Nephron (organoid): Measurements from ENCODE around the gene ITIH3.

Experiments
- H3K27ac Mint-ChIP-seq, 3 experiments: 2 replicates each; pipeline ENCODE4 v1.8.0; 2020; ENCODE audit warnings: mixed read lengths in 3 of 3, mild to moderate bottlenecking in 2 of 3, moderate library complexity in 1 of 3
- H3K27me3 Mint-ChIP-seq: 2 replicates; pipeline ENCODE4 v1.8.0; 2021; ENCODE audit warnings: low read depth, mild to moderate bottlenecking, moderate library complexity, mixed read lengths
- H3K36me3 Mint-ChIP-seq: 2 replicates; pipeline ENCODE4 v1.8.0; 2020; ENCODE audit warnings: low read depth, mixed read lengths
- H3K4me1 Mint-ChIP-seq: 2 replicates; pipeline ENCODE4 v1.8.0; 2020; ENCODE audit warnings: mixed read lengths
- H3K4me3 Mint-ChIP-seq, 3 experiments: 2 replicates each; pipeline ENCODE4 v1.8.0; 2020; ENCODE audit warnings: mild to moderate bottlenecking in 3 of 3, mixed read lengths in 3 of 3, moderate library complexity in 2 of 3
- H3K9me3 Mint-ChIP-seq: 2 replicates; pipeline ENCODE4 v1.8.0; 2020; ENCODE audit warnings: mixed read lengths
- TF ChIP-seq, protein P1 (sequence below), 3 experiments: fragments of 200-600 bp; sonication (generic); IDR thresholded peaks; one replicate each; pipeline ENCODE4 v1.5.0; 2021; ENCODE audit warnings: antibody characterized with exemption in 3 of 3; ENCODE audit not compliant: unreplicated experiment in 3 of 3

The ITIH3 gene

DNA sequence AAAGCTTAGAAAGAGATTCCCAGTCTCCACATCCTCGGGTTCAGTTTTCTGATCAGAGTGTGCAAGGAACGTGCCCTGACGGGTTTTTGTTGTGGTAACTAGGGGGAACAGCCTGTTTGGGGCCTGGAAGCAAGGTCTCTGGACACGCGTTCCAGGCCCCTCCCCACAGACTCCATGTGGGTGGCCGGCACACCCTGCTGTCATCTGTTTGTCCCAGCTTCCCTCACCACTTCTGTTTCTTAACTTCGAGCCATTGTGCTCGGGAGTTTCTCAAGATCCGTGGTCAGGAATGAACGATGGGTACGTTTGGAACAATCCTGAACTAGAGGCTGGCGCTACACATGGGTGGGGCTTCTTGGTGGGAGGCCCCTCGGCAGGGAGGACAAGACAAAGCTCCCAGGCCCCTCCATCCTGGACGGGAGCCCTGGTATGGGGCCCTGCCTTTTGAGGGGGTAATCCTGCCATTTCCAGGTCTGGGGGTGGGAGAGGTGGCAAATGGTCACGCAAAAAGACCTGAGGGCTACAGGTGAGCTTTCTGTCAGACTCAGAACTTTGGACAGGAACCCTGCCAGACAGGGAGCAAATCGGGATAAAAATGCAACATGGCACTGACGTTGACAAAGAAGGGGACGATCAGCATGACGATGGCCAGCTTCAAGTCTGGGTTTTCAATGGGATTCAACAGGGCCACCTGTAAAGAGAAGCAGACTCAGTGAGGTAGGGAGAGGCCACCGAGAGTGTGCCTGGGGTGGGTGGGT is 48.7 kb downstream of the ITIH3 start:
- Mint-ChIP-seq H3K4me3 (no peak overlapping the region), H3K9me3 (no peaks in the 10 kb centered on the region), H3K4me1 (peaks cover 33% of the 10 kb centered on the region), H3K36me3 (peaks cover 14% of the 10 kb centered on the region), H3K27ac (no peak overlapping the region), H3K27me3 (no peaks in the 10 kb centered on the region)
- TF ChIP-seq, protein P1, sequence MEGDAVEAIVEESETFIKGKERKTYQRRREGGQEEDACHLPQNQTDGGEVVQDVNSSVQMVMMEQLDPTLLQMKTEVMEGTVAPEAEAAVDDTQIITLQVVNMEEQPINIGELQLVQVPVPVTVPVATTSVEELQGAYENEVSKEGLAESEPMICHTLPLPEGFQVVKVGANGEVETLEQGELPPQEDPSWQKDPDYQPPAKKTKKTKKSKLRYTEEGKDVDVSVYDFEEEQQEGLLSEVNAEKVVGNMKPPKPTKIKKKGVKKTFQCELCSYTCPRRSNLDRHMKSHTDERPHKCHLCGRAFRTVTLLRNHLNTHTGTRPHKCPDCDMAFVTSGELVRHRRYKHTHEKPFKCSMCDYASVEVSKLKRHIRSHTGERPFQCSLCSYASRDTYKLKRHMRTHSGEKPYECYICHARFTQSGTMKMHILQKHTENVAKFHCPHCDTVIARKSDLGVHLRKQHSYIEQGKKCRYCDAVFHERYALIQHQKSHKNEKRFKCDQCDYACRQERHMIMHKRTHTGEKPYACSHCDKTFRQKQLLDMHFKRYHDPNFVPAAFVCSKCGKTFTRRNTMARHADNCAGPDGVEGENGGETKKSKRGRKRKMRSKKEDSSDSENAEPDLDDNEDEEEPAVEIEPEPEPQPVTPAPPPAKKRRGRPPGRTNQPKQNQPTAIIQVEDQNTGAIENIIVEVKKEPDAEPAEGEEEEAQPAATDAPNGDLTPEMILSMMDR (IDR thresholded peaks at IDR 0.05; ENCODE audit: unreplicated experiment in 3 of 3): no peak

DNA sequence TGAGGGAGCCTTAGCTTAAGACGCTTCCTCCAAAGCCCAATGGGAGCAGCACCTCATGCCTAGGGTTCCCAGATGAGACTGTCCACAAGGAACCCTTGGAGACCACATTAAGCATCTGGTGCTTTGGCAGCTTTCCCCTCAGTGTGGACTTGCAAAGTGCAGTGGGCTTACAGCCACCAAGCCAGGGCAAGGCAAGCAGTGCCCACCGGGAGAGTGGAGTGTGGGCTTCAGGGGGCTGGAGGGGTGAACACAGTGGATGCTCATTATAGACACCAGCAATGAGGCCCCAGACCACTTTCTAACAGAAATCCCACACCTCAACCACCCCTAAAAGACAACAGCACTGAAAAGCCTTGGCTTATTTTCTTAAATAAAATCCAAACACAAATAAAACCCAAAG is 49.3 kb downstream of the ITIH3 start:
- Mint-ChIP-seq H3K36me3 (peaks cover 14% of the 10 kb centered on the region), H3K9me3 (no peaks in the 10 kb centered on the region), H3K27me3 (no peaks in the 10 kb centered on the region), H3K27ac (no peak overlapping the region), H3K4me1 (peaks cover 33% of the 10 kb centered on the region), H3K4me3 (no peak overlapping the region)
- TF ChIP-seq, protein P1 (IDR thresholded peaks at IDR 0.05; ENCODE audit: unreplicated experiment in 3 of 3): no peak

DNA sequence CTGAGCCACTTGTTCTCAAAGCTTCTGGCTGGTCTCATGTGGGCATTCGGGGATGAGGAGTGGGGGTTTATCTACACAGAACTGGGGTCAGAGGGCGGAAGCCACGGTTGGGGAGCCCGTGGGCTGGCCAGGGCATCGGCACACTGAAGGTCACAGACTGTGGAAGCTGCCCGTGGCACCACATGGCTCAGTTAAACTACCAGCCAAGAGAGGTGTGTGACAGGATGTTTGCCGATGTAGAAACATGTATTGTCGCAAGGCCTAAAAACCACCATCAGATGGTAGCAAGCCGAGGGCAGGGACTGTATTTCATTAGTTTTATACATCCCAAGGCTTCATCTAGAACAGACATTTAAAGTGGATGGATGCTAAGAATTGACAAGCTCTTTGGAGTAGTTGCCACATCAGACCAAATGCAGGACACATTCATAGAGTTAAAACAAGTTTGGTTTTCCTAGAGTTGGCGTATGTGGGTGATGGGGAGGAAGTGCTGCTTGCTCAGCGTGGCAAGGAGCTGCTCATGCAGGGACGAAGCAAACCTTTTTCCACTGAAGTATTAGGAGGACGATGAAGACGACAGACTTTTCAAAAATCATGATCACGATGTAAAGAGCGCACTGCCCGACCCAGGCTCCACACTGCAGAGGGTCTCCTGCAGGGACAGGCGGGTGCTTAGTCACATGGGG is 49.8 kb downstream of the ITIH3 start:
- TF ChIP-seq, protein P1 (IDR thresholded peaks at IDR 0.05; ENCODE audit: unreplicated experiment in 3 of 3): no peak
- Mint-ChIP-seq H3K4me1 (peaks cover 33% of the 10 kb centered on the region), H3K4me3 (no peak overlapping the region), H3K27me3 (no peaks in the 10 kb centered on the region), H3K9me3 (no peaks in the 10 kb centered on the region), H3K36me3 (peaks cover 14% of the 10 kb centered on the region), H3K27ac (no peak overlapping the region)

DNA sequence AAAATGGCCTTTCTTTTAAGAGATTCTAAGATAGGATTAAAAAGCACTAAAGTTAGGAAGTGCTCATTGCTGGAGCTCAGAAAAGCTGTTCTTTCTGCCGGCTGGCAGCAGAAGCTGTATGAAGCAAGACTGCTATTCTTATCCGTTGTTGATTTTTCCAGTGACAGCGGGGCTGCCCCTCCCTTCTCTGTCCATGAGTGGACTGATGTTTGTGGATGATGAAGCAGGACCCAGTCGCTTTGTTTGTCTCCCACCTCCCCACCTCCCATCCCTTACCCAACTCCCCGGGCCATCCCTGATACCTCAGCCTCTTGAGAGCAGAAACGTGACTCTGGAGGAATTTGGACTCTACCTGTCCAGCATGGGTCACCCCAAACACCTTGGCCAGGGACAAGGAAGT is 50.6 kb downstream of the ITIH3 start:
- H3K4me3 Mint-ChIP-seq: no peak overlapping the region
- H3K27ac Mint-ChIP-seq: no peak overlapping the region
- TF ChIP-seq, protein P1 (IDR thresholded peaks at IDR 0.05; ENCODE audit: unreplicated experiment in 3 of 3): no peak
- H3K36me3 Mint-ChIP-seq: peaks cover 14% of the 10 kb centered on the region
- H3K9me3 Mint-ChIP-seq: no peaks in the 10 kb centered on the region
- H3K4me1 Mint-ChIP-seq: peaks cover 33% of the 10 kb centered on the region
- no peaks in the 10 kb centered on the region for H3K27me3 Mint-ChIP-seq

DNA sequence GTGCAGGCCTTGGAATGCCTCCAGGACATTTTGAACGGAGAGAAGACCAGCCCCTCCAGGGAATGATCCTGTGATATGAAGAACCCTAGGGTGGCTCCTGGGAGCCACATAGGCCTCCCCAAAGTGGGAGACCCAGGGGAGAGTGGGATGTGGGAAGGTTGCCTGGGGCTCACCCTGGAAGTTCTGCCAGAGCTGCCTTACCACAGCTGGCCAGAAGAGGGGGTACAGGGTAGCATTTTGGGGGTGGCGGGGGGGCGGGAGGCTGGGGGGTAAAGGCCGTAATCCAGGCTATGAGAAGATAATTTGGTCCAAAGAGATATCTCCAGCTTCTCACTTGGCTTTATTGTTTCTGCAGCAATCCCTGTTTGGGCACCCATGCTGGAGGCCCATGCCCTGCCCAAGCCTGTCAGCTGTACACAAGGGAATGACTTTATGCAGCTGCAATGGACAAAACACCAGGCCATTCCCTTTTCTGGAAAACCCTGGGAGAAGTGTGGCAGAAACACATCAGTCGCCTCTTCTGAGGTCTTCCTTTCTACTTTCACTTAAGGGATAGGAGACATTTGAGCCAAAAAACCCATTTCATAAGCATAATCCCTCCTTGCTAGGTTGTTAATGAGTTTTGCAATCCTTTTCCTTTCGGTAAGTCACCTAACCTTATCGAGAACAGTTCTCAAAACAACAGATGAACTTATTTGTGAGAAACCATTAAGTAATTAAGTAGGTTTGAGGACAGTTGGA is 51.3 kb downstream of the ITIH3 start:
- no peaks in the 10 kb centered on the region for H3K9me3 Mint-ChIP-seq
- peaks cover 14% of the 10 kb centered on the region for H3K36me3 Mint-ChIP-seq
- H3K4me3 Mint-ChIP-seq: no peak overlapping the region
- no peak overlapping the region for H3K27ac Mint-ChIP-seq
- H3K4me1 Mint-ChIP-seq: peaks cover 32% of the 10 kb centered on the region
- TF ChIP-seq, protein P1 (IDR thresholded peaks at IDR 0.05; ENCODE audit: unreplicated experiment in 3 of 3): peak in 2 of 3 experiments; percentile 24
- no peaks in the 10 kb centered on the region for H3K27me3 Mint-ChIP-seq
